Gastroesophageal sphincter (tissue), 3 donors: ENCODE results near the gene NAA35.

Experiments used
- CTCF ChIP-seq, 4 experiments: fragments of 200-600 bp in 2 of 4; fragments of 450-650 bp in 2 of 4; sonication (generic) in 1 of 4; IDR thresholded peaks; one replicate each; pipeline ENCODE4 v1.5.1; 2017 to 2019; ENCODE audit warnings: antibody characterized with exemption in 4 of 4, mild to moderate bottlenecking in 2 of 4, moderate library complexity in 2 of 4
- EP300 ChIP-seq: sonication (generic); formaldehyde crosslinking; IDR thresholded peaks from one replicate; pipeline ENCODE4 v1.6.1; 2017; ENCODE audit warnings: antibody characterized with exemption, mild to moderate bottlenecking

- no peak for TF ChIP-seq CTCF (IDR thresholded peaks at IDR 0.05)
- TF ChIP-seq EP300, result no peak
Observed at GRCh38 chr9:86041311-86041741, 100.4 kb downstream of the NAA35 start.
